Measurements from ENCODE around the gene EBF4. TPM values are rescaled to one million over a fixed set of nuclear protein-coding genes. Genes with fewer than 3 reads are reported as not detected.

The EBF4 gene
- total RNA-seq, 3 donors from 2014 or later, result 1.6 to 22.0 (median 22.0) TPM

DNA sequence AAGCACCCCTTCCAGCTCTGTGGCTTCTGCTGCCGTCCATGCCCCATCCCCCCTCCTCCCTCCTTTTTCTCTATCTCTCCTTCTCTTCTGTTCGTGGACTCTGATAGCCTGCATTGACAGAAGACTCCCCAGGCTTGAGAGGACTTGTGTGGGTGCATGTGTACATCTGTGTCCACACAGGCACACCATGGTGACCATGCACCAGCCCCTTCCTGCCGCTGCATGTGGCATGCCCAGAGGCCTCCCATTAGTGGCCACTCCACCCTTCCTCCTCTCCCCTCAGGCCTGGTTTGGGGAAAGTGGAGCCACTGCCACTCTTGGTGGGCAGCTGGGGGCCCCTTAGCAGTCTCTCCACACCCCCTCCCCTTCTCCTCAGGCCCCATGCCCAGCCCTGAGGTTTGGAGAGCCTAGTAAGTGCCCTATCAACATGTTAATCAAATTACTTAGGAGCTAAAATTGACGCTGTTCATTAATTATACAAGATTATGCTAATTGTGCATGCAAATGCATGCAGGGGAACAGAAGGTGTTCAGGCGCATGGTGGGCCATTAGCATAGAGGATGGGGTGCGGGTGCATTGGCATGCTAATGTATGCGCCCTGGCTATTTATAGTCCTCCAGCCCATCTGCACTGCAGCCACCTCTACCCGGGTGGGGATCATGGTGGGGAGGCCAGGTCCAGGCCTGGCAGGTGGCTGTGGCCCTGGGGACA, 45.9 kb downstream of the EBF4 start:
- Histone ChIP-seq H3K4me1 (no peaks in the 10 kb centered on the region), H3K27ac (no peak overlapping the region), H3K9me3 (no peaks in the 10 kb centered on the region), H3K36me3 (no peaks in the 10 kb centered on the region), H3K27me3 (no peaks in the 10 kb centered on the region), H3K4me3 (no peak overlapping the region)
- DNase-seq (ENCODE audit: low spot score in 2 of 2), result no peak
- TF ChIP-seq, protein P1, sequence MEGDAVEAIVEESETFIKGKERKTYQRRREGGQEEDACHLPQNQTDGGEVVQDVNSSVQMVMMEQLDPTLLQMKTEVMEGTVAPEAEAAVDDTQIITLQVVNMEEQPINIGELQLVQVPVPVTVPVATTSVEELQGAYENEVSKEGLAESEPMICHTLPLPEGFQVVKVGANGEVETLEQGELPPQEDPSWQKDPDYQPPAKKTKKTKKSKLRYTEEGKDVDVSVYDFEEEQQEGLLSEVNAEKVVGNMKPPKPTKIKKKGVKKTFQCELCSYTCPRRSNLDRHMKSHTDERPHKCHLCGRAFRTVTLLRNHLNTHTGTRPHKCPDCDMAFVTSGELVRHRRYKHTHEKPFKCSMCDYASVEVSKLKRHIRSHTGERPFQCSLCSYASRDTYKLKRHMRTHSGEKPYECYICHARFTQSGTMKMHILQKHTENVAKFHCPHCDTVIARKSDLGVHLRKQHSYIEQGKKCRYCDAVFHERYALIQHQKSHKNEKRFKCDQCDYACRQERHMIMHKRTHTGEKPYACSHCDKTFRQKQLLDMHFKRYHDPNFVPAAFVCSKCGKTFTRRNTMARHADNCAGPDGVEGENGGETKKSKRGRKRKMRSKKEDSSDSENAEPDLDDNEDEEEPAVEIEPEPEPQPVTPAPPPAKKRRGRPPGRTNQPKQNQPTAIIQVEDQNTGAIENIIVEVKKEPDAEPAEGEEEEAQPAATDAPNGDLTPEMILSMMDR (IDR thresholded peaks at IDR 0.05), result no peak
- TF ChIP-seq POLR2A (IDR thresholded peaks at IDR 0.05) (no peak), POLR2AphosphoS5 (IDR thresholded peaks at IDR 0.05) (no peak)
- intact Hi-C loops (cut with DNase I; ENCODE audit: low total_unique reads), result no loop called here

DNA sequence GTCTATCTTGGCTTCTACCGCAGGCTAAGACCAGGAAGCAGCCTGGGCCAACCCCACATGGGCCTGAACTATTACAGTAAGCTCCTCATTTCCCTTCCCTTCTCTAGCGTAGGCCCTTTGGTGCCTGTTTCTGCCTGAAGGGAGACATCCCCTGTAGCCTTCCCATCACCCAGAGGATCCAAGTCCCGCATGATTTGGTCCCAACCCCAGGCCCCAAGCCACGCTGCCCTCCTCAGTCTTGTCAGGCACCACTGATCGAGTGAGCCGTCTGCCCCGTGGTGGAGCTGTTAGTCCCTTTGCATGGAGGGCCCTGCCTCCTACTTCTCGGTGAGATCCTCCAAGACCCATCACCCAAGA, 46.4 kb downstream of the EBF4 start:
- Histone ChIP-seq H3K4me1 (no peaks in the 10 kb centered on the region), H3K27me3 (no peaks in the 10 kb centered on the region), H3K4me3 (no peak overlapping the region), H3K27ac (no peak overlapping the region), H3K36me3 (no peaks in the 10 kb centered on the region), H3K9me3 (no peaks in the 10 kb centered on the region)
- intact Hi-C loops (cut with DNase I; ENCODE audit: low total_unique reads), result no loop called here
- no peak for DNase-seq (ENCODE audit: low spot score in 2 of 2)
- TF ChIP-seq, protein P1 (IDR thresholded peaks at IDR 0.05), result no peak
- no peak for TF ChIP-seq POLR2A (IDR thresholded peaks at IDR 0.05)
- TF ChIP-seq POLR2AphosphoS5 (IDR thresholded peaks at IDR 0.05), result no peak

DNA sequence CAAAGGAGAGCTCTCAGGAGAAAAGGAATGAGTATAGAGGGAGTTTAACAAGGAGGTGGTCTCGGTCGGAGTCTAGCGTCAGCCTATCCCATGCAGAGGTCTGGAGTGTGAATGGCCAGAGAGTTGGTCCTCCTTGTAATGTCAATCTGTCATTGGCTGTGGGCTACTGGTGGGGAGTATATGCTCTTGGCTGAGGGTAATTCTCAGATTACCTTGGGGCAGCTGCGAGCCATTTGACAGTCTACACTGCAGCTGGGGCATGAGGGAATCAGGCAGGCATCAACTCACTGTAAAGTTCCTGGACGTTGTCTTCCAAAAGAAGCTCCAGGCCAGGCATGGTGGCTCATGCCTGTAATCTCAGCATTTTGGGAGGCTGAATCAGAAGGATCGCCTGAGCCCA, 48.1 kb downstream of the EBF4 start:
- no peaks in the 10 kb centered on the region for H3K4me1 ChIP-seq
- TF ChIP-seq, protein P1 (IDR thresholded peaks at IDR 0.05), result no peak
- TF ChIP-seq POLR2AphosphoS5 (IDR thresholded peaks at IDR 0.05), result no peak
- TF ChIP-seq POLR2A (IDR thresholded peaks at IDR 0.05), result no peak
- no peak for DNase-seq (ENCODE audit: low spot score in 2 of 2)
- no peak overlapping the region for H3K27ac ChIP-seq
- no peaks in the 10 kb centered on the region for H3K36me3 ChIP-seq
- no peaks in the 10 kb centered on the region for H3K27me3 ChIP-seq
- intact Hi-C loops (cut with DNase I; ENCODE audit: low total_unique reads), result no loop called here
- no peaks in the 10 kb centered on the region for H3K9me3 ChIP-seq
- H3K4me3 ChIP-seq, result no peak overlapping the region

DNA sequence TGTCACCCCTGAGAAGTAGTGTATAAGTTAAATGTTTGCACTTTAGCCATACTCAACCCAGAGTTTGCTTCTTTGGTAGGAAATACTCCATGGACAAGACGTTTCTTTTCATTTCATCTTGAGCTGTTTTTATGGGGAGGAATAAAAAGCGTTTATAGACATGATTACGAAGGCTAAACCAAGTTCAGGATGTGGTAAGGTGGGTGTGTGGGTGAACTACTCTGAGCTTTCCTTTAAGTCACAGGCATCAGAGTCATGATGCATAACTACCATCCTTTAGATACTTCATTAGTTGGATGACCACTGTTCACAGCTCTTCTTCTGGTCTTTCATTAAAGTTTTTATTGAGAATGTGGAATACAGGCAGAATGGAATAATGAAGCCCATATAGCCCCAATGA, 48.9 kb downstream of the EBF4 start:
- no peak for DNase-seq (ENCODE audit: low spot score in 2 of 2)
- no peaks in the 10 kb centered on the region for H3K9me3 ChIP-seq
- H3K4me3 ChIP-seq, result no peak overlapping the region
- intact Hi-C loops (cut with DNase I; ENCODE audit: low total_unique reads), result no loop called here
- TF ChIP-seq POLR2AphosphoS5 (IDR thresholded peaks at IDR 0.05) (no peak), POLR2A (IDR thresholded peaks at IDR 0.05) (no peak)
- TF ChIP-seq, protein P1 (IDR thresholded peaks at IDR 0.05), result no peak
- H3K27me3 ChIP-seq, result no peaks in the 10 kb centered on the region
- no peaks in the 10 kb centered on the region for H3K4me1 ChIP-seq
- H3K27ac ChIP-seq, result no peak overlapping the region
- no peaks in the 10 kb centered on the region for H3K36me3 ChIP-seq

DNA sequence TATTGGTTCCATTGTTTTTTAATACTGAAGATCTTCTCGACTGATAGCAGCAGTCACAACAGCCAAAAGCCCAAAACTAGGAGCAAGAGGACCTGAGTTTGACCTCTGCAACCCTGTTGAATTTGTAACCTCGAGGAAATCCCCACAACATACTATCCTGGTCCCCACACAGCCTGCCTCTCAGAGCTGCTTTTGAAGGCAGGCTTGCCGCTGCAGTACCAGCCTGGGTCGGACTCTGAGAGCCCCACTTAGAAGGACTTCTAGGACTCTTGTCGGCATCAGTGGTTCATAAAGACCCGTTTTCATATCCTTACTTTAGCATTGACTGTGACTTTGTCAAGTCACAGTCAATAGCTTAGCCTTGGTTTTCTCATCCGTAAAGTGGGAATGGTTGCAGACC, 49.3 kb downstream of the EBF4 start:
- TF ChIP-seq POLR2AphosphoS5 (IDR thresholded peaks at IDR 0.05) (no peak), POLR2A (IDR thresholded peaks at IDR 0.05) (no peak)
- TF ChIP-seq, protein P1 (IDR thresholded peaks at IDR 0.05), result no peak
- no peaks in the 10 kb centered on the region for H3K9me3 ChIP-seq
- intact Hi-C loops (cut with DNase I; ENCODE audit: low total_unique reads), result no loop called here
- DNase-seq (ENCODE audit: low spot score in 2 of 2), result no peak
- no peaks in the 10 kb centered on the region for H3K4me1 ChIP-seq
- H3K4me3 ChIP-seq, result no peak overlapping the region
- H3K27ac ChIP-seq, result no peak overlapping the region
- no peaks in the 10 kb centered on the region for H3K36me3 ChIP-seq
- H3K27me3 ChIP-seq, result no peaks in the 10 kb centered on the region
